ENCODE results near the gene ADAM12.

Gene ADAM12

GRCh38 chr10:126170776-126171175 is 217.5 kb downstream of the ADAM12 start:
- no peak for DNase-seq

GRCh38 chr10:126170371-126170770 is 217.9 kb downstream of the ADAM12 start:
- DNase-seq: no peak

GRCh38 chr10:126169899-126170298 is 218.4 kb downstream of the ADAM12 start:
- no peak for DNase-seq

DNA sequence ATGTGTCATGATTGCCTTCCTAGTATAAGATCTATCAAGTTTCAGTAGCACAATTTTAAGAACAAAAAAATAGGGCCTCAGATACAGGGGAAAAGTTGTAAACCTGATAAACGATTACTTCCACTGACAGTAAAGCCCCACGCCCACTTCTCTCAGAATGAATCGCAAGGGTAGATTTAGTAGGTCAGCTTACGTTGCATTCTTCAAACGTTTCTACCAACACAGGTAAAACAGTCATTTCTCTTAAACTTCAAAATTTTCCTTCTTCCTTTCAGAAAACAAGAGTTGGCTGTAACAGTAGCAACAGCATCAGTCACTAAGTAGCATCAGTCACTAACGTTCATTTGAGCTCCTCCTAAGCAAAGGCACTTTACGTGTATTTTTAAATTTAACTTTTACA is 221.5 kb downstream of the ADAM12 start:
- no peak for DNase-seq

GRCh38 chr10:126165874-126166273 is 222.4 kb downstream of the ADAM12 start:
- no peak for DNase-seq

GRCh38 chr10:126163506-126163905 is 224.8 kb downstream of the ADAM12 start:
- DNase-seq: no peak

DNA sequence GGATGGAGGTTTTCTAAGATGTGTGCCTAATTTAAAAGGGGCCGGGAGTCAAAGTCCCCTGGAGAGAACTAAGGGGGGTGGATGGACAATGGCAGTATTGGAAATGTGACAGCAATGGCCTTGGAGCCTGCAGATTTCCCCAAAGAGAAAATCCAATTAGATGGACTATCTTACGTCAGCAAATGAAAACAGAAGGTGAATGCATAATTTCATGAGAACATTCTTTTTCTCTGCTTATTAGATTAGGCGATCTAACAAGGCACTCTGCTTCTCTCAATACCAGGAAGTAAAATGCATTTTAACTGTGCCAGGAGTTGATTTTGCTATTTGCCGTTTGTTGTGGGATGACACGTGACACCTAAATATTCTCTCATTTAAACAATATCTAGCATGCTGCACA is 226.6 kb downstream of the ADAM12 start:
- no peak for DNase-seq

GRCh38 chr10:126160971-126161630 is 227.2 kb downstream of the ADAM12 start:
- DNase-seq: peak; percentile 27

DNA sequence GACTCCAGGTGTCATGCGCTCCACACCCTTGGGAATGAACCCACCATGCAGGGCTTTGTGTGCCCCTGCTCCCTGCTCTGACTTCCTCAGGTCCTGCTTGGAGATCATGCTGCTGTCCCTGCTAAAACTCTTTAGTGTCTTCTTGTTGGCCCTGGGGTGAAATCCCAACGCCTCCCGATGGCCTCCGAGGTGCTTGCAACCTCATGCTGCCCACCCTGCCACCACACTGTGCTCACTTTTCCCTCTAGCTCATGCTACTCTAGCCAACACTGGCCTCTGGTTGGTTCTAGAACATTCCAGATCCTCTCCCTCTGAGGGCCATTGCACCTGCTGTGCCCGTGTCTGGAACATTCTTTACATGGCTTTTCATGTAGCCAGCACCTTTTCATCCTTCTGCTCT is 227.7 kb downstream of the ADAM12 start:
- no peak for DNase-seq

DNA sequence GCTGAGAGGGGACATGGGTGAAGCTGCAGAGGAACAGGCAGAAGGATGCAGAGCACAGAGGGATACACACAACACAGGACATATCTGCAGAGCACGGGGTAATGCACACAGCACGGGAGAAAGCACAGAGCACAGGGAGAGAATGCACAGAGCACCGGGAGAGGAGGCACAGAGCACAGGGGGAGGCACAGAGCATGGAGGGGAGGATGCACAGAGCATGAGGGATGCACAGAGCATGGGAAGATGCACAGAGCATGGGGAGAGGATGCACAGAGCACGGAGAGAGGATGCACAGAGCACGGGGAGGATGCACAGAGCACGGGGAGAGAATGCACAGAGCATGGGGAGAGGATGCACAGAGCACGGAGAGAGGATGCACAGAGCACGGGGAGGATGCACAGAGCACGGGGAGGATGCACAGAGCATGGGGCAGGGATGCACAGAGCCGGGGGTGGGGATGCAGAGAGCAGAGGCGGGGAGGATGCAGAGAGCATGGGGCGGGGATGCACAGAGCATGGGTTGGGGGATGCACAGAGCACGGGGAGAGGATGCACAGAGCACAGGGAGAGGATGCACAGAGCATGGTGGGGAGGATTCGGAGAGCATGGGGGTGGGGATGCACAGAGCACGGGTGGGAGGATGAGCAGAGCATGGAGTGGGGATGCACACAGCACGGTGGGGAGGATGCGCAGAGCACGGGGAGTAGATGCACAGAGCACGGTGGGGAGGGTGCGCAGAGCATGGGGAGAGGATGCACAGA is 230.0 kb downstream of the ADAM12 start:
- DNase-seq: no peak

- DNase-seq: no peak
These were observed 231.1 kb downstream of the ADAM12 start for GRCh38 chr10:126157189-126157588.

GRCh38 chr10:126156503-126156902 is 231.8 kb downstream of the ADAM12 start:
- DNase-seq: no peak

DNA sequence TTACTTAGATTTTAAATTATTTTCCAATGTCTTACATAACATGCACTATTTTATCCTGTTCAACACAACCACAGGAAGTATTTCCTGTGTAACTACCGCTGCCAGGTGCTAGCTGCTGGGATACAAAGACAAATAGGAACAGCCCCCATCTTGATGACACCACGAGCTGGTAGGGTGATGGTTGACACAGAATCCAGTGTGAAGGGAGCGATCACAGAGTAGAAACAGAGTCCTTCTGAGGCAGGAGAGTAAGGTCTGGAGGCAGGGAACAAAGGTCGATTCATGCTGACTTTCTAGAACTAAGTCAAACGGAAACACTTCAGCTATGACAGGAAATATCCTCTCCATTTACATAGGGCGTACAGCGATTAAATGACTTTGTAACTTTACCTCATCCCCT is 232.3 kb downstream of the ADAM12 start:
- DNase-seq: no peak

DNA sequence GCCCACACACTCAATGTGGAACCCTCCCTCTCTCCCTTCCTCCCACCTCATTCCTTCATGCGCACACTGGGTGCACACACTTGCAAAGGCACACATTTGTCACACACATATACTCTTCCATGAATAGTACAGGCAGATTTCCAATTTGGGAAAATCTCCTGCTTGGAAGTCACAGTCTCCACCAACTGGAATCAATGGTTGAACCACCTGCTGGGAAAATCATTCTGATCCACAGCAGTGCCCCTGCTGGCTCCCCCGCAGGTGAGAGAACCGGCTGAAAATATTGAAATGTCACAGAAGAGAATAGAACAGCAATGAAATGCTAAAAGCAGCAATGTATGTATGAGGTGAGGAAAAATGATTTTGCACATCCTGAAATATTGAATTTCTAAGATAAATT is 232.7 kb downstream of the ADAM12 start:
- DNase-seq: no peak

DNA sequence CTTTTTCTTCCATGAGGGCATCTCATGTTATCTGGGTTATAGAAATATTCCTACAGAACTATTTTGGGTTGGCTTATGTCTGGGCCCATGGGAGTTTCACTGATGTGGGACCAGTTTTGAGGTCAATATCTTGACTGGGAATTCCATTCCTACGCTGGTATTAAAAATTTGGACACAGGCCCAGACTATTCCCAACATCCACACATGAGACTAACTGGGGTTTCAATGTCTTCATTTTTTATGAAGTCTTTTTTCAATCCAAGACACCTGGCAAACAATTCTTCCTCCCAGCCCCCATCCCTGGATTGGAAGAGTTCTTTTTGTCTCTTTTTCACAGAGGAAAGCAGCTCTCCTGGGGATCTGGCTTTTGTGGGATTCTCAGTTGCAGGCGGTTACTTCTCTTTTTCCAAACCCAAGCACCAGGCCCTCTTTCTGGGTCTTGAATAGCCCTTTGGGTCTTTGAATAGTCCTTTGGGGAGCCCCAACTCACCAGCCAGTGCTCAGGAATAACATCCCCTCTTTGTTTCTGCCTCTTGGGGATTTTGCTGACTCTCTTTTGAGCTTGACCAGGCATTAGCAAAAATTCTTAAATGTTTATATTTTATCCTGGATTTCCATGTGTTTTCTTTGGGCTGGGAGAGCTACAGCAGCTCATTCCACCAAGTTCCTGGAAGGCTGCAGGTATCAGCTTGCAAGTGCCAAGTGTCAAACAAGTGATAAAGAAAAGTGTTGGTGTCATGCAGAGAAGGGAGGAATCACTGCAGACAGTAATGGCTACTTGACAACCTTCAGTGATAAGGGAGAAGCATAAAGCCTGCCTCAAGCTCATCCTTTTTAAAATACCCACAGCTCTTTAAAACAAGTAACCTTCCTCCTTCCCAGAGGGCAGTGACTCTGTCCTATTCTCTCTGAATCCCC is 234.3 kb downstream of the ADAM12 start:
- DNase-seq: no peak

DNA sequence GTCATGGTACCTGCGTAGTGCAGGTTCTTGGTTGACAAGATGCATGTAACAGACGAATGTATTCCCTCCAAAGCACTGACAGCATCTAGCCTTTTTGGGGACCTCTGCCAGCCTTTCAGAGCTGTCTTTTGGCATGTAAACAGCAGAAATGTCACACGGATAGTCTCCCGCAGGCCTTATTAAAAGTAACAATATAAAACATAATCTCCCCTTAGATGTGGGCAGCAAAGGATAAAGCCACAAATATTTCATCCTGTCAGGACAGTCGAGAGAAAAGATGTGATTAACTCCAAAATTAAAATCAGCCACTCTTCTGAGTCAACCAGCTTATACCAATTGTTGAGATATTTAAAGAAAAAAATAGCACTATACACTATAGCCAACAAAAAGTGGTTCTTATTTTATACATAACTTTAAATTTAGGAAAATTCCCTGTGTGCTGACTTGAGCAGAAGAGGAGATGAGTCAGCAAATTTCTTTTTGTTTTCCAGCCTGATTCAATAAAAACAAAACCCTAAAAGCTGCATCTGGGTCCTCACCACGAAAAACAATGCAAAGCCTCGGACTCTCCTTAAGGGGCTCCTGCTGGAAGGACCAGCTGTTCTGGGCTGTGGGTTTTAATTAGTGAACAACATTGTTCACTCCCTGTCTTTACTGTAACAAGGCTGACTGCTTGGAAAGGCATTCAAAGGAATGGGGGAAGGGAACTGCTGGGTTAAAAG is 240.2 kb downstream of the ADAM12 start:
- DNase-seq: peak; percentile 31

- DNase-seq: no peak
These were observed 241.5 kb downstream of the ADAM12 start for GRCh38 chr10:126146771-126147170.

- no peak for DNase-seq
These were observed 245.2 kb downstream of the ADAM12 start for GRCh38 chr10:126143117-126143516.

DNA sequence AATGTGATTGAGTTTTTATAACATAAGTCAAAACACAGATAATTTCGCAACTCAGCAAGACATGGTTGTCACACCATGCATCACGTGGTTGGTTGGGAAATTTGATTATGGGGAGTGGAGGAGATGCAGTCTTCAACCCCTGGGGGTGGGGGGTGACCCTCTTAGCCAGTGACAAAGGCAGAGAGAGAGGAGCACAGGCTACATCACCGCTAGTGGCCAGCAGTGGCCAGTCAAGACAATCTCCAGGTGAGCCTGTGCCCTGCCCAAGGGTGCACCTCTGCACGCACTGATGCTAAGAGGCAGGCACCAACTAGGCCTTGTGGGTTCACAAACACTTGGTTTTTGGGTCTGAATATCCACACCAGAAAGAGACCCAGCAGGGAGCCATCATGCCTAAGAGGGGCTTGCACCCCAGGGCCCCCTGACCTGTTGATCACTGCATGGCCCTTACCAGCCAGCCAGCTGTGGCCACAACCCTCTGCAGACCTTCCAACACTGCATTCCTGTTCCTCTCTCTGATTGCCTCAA is 247.5 kb downstream of the ADAM12 start:
- no peak for DNase-seq

- no peak for DNase-seq
These were observed 250.6 kb downstream of the ADAM12 start for GRCh38 chr10:126137562-126138221.

DNA sequence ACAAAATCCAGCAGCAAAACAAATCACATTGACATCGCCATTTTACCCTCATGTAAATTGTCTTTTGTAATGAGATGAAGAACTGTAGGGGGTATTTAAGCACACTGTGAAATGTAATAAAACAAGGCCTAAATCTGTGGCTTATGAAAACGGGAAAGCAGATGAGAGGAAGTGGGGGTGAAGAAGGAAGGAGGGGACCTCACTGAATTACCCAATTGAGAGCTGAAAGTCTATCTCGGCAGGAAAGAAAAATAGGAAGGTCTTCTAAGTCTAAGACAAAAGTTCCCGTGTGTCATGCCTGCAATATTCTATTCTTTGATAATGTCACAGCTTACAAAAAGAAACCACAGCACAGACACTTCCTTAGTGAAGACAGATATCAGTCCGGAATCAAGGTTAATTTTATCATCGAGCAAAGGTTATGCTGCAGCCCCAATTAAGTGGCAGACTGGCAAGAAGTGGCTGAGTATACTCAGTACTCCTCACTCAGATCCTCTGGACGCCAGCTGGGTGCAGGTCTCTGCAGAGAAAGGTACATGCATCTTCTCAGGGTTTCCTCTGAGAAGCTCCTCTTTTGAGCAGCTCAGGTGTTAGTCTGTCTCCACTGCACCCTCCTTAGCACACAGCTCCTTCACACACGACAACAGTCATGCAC is 252.2 kb downstream of the ADAM12 start:
- DNase-seq: no peak

DNA sequence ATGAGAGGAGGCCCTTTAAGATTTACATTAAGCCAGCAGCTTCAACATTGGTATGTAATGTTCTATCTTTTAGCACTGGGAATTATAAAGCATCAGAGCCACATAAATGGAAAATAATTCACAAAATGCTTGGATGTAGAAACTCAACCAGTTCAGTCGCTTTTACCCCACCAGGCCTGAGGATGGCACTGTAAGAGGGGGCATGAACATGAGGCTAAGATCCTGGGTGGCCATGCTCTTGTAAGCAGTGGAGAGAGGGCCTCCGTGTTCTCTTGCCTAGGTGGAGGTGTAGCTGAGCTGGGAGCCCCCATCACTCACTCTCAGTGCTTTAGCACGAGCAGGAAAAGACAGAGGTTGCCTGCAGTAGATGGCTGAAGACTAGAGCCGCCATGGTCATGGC is 253.1 kb downstream of the ADAM12 start:
- DNase-seq: peak; percentile 5

Measured in NCI-H82 (cell line).